Head of caudate nucleus (tissue), 42 donors: Measurements from ENCODE around the gene PLA2G4D.
A peak's percentile ranks its signal among the peaks of the same experiment; 100 is the strongest.
"Not testable (repeated sequence)": the region's sequence is repeated elsewhere in the genome, so short reads cannot be mapped to it uniquely, and the experiment has no call there.

ENCODE experiments used
- DNase-seq, 42 donors: peaks; one replicate each; pipeline versions ENCODE4 v3.0.0 to v3.0.0-alpha.2; 2020 to 2021; ENCODE audit warnings: mixed read lengths in 7 of 42
- intact Hi-C: fragments of 100-400 bp; cut with DNase I; formaldehyde crosslinking; loops from one replicate; pipeline ENCODE4 v1.15.0; 2022

Gene PLA2G4D

GRCh38 chr15:42097018-42097417 is 2.7 kb upstream of the PLA2G4D start:
- intact Hi-C loops: no loop called here
- peak in 1 of 42 donors; percentile 9 for DNase-seq

GRCh38 chr15:42093966-42094365 is 396 bp downstream of the PLA2G4D start:
- intact Hi-C loops: no loop called here
- DNase-seq: peak in 2 of 42 donors; percentile 18 to 29

- peak in 26 of 42 donors; percentile 16 to 70 (median 46) for DNase-seq
- intact Hi-C loops: no loop called here
Measured at GRCh38 chr15:42092398-42093318, 1.7 kb downstream of the PLA2G4D start.

- peak in 1 of 42 donors; percentile 13 for DNase-seq
Measured at GRCh38 chr15:42091753-42092397, 2.5 kb downstream of the PLA2G4D start.

GRCh38 chr15:42090781-42091180 is 3.6 kb downstream of the PLA2G4D start:
- peak in 1 of 42 donors; percentile 38 for DNase-seq
- intact Hi-C loops: no loop called here

More at GRCh38 chr15:42091753-42092397, 2.5 kb downstream of the PLA2G4D start:
- intact Hi-C loops: not testable (repeated sequence)

GRCh38 chr15:42090370-42090769 is 4.0 kb downstream of the PLA2G4D start:
- intact Hi-C loops: no loop called here
- DNase-seq: peak in 1 of 42 donors; percentile 18

GRCh38 chr15:42089942-42090341 is 4.4 kb downstream of the PLA2G4D start:
- intact Hi-C loops: no loop called here
- DNase-seq: no peak

- peak in 1 of 42 donors; percentile 5 for DNase-seq
Measured at GRCh38 chr15:42088801-42089640, 5.3 kb downstream of the PLA2G4D start.

GRCh38 chr15:42087926-42088800 is 6.2 kb downstream of the PLA2G4D start:
- intact Hi-C loops: no loop called here
- peak in 2 of 42 donors; percentile 0 to 26 for DNase-seq

More at GRCh38 chr15:42088801-42089640, 5.3 kb downstream of the PLA2G4D start:
- intact Hi-C loops: no loop called here

- DNase-seq: peak in 2 of 42 donors; percentile 20 to 27
- intact Hi-C loops: no loop called here
Measured at GRCh38 chr15:42087460-42087859, 6.9 kb downstream of the PLA2G4D start.

GRCh38 chr15:42085721-42086120 is 8.6 kb downstream of the PLA2G4D start:
- intact Hi-C loops: no loop called here
- DNase-seq: peak in 2 of 42 donors; percentile 1 to 25

GRCh38 chr15:42085236-42085605 is 9.1 kb downstream of the PLA2G4D start:
- intact Hi-C loops: no loop called here
- peak in 2 of 42 donors; percentile 15 to 20 for DNase-seq

GRCh38 chr15:42084465-42085235 is 9.7 kb downstream of the PLA2G4D start:
- peak in 39 of 42 donors; percentile 38 to 86 (median 63) for DNase-seq
- intact Hi-C loops: no loop called here

GRCh38 chr15:42083916-42084315 is 10.4 kb downstream of the PLA2G4D start:
- no peak for DNase-seq
- intact Hi-C loops: no loop called here

GRCh38 chr15:42083605-42083908 is 10.8 kb downstream of the PLA2G4D start:
- intact Hi-C loops: no loop called here
- peak in 2 of 42 donors; percentile 20 to 36 for DNase-seq

- intact Hi-C loops: no loop called here
- DNase-seq: peak in 3 of 42 donors; percentile 22 to 38 (median 32)
Measured at GRCh38 chr15:42082823-42083604, 11.3 kb downstream of the PLA2G4D start.

- intact Hi-C loops: no loop called here
- no peak for DNase-seq
Measured at GRCh38 chr15:42082141-42082540, 12.2 kb downstream of the PLA2G4D start.
